ENCODE measurements around the gene KRT86. TPM values are rescaled to one million over a fixed set of nuclear protein-coding genes. Genes with fewer than 3 reads are reported as not detected.
A peak's percentile ranks its signal among the peaks of the same experiment; 100 is the strongest.

Gene KRT86
- 100 to 1,000 TPM in 1 of 4 donors, 10 to 100 TPM in 2, 1 to 10 TPM in 1; 1.0 to 289 (median 37.0) TPM for total RNA-seq

DNA sequence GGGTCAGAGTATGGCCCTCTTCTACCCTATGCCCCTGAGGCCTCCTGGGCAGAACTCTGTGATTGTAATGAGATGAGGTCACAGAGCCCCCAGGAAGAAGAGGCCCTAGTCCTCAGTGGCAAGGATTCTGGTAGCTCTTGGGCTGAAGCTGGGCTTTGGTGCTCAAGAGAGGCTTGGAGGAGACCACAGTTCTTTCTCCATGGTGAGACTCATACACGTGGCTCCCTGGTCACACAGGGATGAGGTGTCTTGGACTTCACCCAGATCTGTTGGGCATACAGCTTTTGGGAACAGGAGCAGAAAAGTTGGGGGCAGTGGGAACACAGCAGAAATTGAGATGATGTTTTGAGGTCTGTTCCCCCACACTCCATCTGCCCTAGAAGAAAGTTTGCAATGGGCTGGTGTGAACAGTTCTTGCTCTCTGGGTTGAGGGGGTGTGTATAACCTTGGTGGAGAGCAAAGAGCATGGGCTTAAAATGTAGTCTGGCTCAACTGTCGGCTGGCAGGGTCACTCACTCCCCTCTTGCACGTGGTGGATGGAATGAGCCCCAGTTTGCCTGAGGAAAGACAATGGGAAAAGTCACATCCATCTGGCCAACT, at the start of gene KRT86:
Gene KRT86, plus strand, starts transcription at position 125 of the 600 bp plus-strand sequence. CDS start 27,272 bp downstream, outside the sequence.
- 57% methylated on average over 2 of the region's 3 CpGs for WGBS
- no peak within 1 kb of the TSS for H3K27ac ChIP-seq
- TF ChIP-seq POLR2A (IDR thresholded peaks at IDR 0.05), result no peak
- TF ChIP-seq EP300 (IDR thresholded peaks at IDR 0.05), result no peak
- TF ChIP-seq, protein P1, sequence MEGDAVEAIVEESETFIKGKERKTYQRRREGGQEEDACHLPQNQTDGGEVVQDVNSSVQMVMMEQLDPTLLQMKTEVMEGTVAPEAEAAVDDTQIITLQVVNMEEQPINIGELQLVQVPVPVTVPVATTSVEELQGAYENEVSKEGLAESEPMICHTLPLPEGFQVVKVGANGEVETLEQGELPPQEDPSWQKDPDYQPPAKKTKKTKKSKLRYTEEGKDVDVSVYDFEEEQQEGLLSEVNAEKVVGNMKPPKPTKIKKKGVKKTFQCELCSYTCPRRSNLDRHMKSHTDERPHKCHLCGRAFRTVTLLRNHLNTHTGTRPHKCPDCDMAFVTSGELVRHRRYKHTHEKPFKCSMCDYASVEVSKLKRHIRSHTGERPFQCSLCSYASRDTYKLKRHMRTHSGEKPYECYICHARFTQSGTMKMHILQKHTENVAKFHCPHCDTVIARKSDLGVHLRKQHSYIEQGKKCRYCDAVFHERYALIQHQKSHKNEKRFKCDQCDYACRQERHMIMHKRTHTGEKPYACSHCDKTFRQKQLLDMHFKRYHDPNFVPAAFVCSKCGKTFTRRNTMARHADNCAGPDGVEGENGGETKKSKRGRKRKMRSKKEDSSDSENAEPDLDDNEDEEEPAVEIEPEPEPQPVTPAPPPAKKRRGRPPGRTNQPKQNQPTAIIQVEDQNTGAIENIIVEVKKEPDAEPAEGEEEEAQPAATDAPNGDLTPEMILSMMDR (IDR thresholded peaks at IDR 0.05), result no peak
- no peak for TF ChIP-seq POLR2AphosphoS5 (IDR thresholded peaks at IDR 0.05)
- no peak within 1 kb of the TSS for H3K4me3 ChIP-seq
- no peaks in the 10 kb centered on the region for H3K9me3 ChIP-seq
- H3K4me1 ChIP-seq, result peaks cover 12% of the 10 kb centered on the region
- H3K36me3 ChIP-seq, result no peaks in the 10 kb centered on the region
- peaks cover 8% of the 10 kb centered on the region for H3K27me3 ChIP-seq
- DNase-seq (ENCODE audit: low spot score in 2 of 2), result peak in 1 of 2 donors; percentile 40

DNA sequence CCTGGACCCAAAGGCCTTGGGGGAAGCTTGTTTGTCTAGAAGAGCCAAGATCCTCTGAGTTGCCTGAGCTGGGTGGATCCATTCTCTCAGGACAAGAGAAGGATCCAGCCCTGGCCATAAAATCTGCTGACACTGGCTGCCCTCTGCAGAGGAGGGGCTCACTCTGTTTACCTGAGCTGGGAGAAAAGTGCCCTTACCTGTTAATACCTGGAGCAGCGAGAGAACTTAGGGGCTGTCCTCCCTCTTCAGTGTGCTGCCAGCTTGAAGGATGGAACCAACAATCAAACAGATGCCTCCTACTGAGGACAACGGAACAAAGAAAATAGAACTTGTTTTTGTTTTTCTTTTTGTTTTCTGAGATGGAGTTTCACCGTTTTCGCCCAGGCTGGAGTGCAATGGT, 48.7 kb upstream of the KRT86 start:
- 93% methylated on average over 4 of the region's 4 CpGs for WGBS
- no peak overlapping the region for H3K27ac ChIP-seq
- peak in 1 of 2 donors; percentile 7 for DNase-seq (ENCODE audit: low spot score in 2 of 2)
- peaks cover 18% of the 10 kb centered on the region for H3K4me1 ChIP-seq
- peaks cover 6% of the 10 kb centered on the region for H3K27me3 ChIP-seq
- no peak overlapping the region for H3K4me3 ChIP-seq
- H3K9me3 ChIP-seq, result no peaks in the 10 kb centered on the region
- H3K36me3 ChIP-seq, result no peaks in the 10 kb centered on the region
- TF ChIP-seq EP300 (IDR thresholded peaks at IDR 0.05), result no peak
- TF ChIP-seq, protein P1 (IDR thresholded peaks at IDR 0.05), result no peak

DNA sequence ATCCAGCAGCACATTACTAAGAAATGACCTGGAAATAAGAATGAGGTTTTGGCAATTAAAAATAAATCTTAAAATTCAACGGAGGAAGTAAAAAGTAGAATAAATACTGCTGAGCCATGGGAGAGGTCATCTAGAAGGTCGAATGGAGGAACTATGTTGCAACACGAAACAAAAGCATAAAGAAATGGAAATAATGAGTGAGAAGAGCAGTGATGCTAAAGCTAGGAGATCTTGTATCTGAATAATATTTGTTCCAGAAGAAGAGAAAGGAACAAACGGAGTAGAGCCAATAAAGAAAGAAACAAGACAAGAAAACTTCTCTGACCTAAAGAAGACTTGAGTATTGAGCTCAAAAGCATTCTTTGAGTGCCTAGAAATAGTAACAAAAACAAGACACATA, 48.0 kb upstream of the KRT86 start:
- Histone ChIP-seq H3K27me3 (peaks cover 6% of the 10 kb centered on the region), H3K36me3 (no peaks in the 10 kb centered on the region), H3K27ac (no peak overlapping the region), H3K4me1 (peaks cover 19% of the 10 kb centered on the region), H3K9me3 (no peaks in the 10 kb centered on the region), H3K4me3 (no peak overlapping the region)
- 66% methylated on average over 4 of the region's 4 CpGs for WGBS
- TF ChIP-seq POLR2A (IDR thresholded peaks at IDR 0.05) (no peak), POLR2AphosphoS5 (IDR thresholded peaks at IDR 0.05) (no peak), EP300 (IDR thresholded peaks at IDR 0.05) (no peak)
- TF ChIP-seq, protein P1 (IDR thresholded peaks at IDR 0.05), result no peak
- no peak for DNase-seq (ENCODE audit: low spot score in 2 of 2)

DNA sequence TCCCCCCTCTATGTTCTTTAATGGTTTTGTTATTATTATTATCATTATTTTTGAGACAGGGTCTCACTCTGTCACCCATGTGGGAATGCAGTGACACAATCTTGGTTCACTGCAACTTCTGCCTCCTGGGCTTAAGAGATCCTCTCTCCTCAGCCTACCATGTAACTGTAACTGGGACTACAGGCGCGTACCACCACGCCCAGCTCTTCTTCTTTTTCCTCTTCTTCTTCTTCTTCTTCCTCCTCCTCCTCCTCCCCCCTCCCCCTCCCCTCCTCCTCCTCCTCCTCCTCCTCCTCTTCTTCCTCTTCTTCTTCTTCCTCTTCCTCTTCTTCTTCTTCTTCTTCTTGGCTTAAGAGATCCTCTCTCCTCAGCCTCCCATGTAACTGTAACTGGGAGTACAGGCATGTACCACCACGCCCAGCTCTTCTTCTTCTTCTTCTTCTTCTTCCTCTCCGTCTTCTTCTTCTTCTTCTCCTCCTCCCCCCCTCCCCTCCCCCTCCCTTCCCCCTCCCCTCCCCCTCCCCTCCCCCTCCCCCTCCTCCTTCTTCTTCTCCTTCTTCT, 46.8 kb upstream of the KRT86 start:
- Histone ChIP-seq H3K4me3 (no peak overlapping the region), H3K9me3 (no peaks in the 10 kb centered on the region), H3K4me1 (peaks cover 24% of the 10 kb centered on the region), H3K27ac (no peak overlapping the region), H3K27me3 (peaks cover 10% of the 10 kb centered on the region), H3K36me3 (no peaks in the 10 kb centered on the region)
- TF ChIP-seq POLR2AphosphoS5 (IDR thresholded peaks at IDR 0.05) (no peak), EP300 (IDR thresholded peaks at IDR 0.05) (no peak), POLR2A (IDR thresholded peaks at IDR 0.05) (no peak)
- TF ChIP-seq, protein P1 (IDR thresholded peaks at IDR 0.05), result no peak
- 59% methylated on average over 5 of the region's 5 CpGs for WGBS
- DNase-seq (ENCODE audit: low spot score in 2 of 2), result no peak

DNA sequence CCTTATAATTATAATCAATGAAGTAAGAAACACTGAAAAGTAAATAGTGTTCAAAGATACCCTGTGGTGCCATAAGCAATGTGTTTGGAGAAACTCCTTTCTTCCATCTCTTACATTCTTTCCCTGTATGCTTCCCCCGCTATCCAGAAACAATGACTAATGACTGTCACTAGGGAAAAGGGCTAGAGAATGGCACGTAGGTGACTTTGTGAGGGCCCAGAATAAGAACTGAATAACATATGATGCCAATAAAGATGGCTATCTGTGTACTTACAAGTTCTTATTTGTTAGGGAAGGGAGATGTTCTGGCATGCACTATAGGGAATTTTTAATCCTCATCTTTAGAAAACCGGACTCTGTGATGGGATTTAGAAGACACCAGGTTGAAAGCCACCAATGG, 46.1 kb upstream of the KRT86 start:
- TF ChIP-seq POLR2A (IDR thresholded peaks at IDR 0.05), result no peak
- no peak for TF ChIP-seq EP300 (IDR thresholded peaks at IDR 0.05)
- TF ChIP-seq POLR2AphosphoS5 (IDR thresholded peaks at IDR 0.05), result no peak
- TF ChIP-seq, protein P1 (IDR thresholded peaks at IDR 0.05), result no peak
- peaks cover 30% of the 10 kb centered on the region for H3K4me1 ChIP-seq
- no peak for DNase-seq (ENCODE audit: low spot score in 2 of 2)
- no peaks in the 10 kb centered on the region for H3K9me3 ChIP-seq
- H3K27ac ChIP-seq, result no peak overlapping the region
- WGBS, result 46% methylated on average over 3 of the region's 3 CpGs
- no peaks in the 10 kb centered on the region for H3K36me3 ChIP-seq
- no peak overlapping the region for H3K4me3 ChIP-seq
- peaks cover 16% of the 10 kb centered on the region for H3K27me3 ChIP-seq
